H9 (cell line): ENCODE data around the gene MRPL40. TPM values are rescaled to one million over a fixed set of nuclear protein-coding genes. Genes with fewer than 3 reads are reported as not detected.

Experiments
- DNase-seq: peaks from one replicate; pipeline ENCODE4 v3.0.0-alpha.2; 2017
- H2AFZ ChIP-seq: one replicate; pipeline ENCODE4 v1.6.1; 2013; ENCODE audit warnings: mild to moderate bottlenecking, low read length, control low read depth, moderate library complexity
- H2AK5ac ChIP-seq: 2 replicates; pipeline ENCODE4 v1.6.1; 2013; ENCODE audit warnings: low read length, control low read depth, mixed read lengths; ENCODE audit not compliant: insufficient read length
- H2BK120ac ChIP-seq: one replicate; pipeline ENCODE4 v1.6.1; 2013; ENCODE audit warnings: low read depth, mild to moderate bottlenecking, low read length, control low read depth, inconsistent platforms; ENCODE audit not compliant: poor library complexity, severe bottlenecking
- H2BK12ac ChIP-seq: 2 replicates; pipeline ENCODE4 v1.6.1; 2013; ENCODE audit warnings: low read length, control low read depth, mixed read lengths, low read depth; ENCODE audit not compliant: insufficient read length
- H2BK15ac ChIP-seq: 2 replicates; pipeline ENCODE4 v1.6.1; 2013; ENCODE audit warnings: low read depth, low read length, control low read depth
- H2BK20ac ChIP-seq: one replicate; pipeline ENCODE4 v1.6.1; 2013; ENCODE audit warnings: low read depth, mild to moderate bottlenecking, low read length, control low read depth, inconsistent platforms; ENCODE audit not compliant: poor library complexity, severe bottlenecking
- H2BK5ac ChIP-seq: 2 replicates; pipeline ENCODE4 v1.6.1; 2013; ENCODE audit warnings: low read length, control low read depth, mixed read lengths; ENCODE audit not compliant: insufficient read length
- H3K14ac ChIP-seq: 2 replicates; pipeline ENCODE4 v1.6.1; 2013; ENCODE audit warnings: low read length, control low read depth; ENCODE audit not compliant: insufficient read depth
- H3K18ac ChIP-seq: 2 replicates; pipeline ENCODE4 v1.6.1; 2013; ENCODE audit warnings: low read depth, mild to moderate bottlenecking, mixed read lengths, low read length, control low read depth; ENCODE audit not compliant: insufficient read length
- H3K23ac ChIP-seq: 2 replicates; pipeline ENCODE4 v1.6.1; 2013; ENCODE audit warnings: low read length, control low read depth, mixed read lengths, low read depth; ENCODE audit not compliant: insufficient read length
- H3K23me2 ChIP-seq: 2 replicates; pipeline ENCODE4 v1.6.1; 2013; ENCODE audit warnings: low read depth, mild to moderate bottlenecking, mixed read lengths, low read length, control low read depth; ENCODE audit not compliant: insufficient read length, poor library complexity, severe bottlenecking
- H3K27ac ChIP-seq: 2 replicates; pipeline ENCODE4 v1.5.1; 2013; ENCODE audit warnings: low read length, control low read depth, mixed read lengths, low read depth; ENCODE audit not compliant: insufficient read length
- H3K27me3 ChIP-seq: 2 replicates; pipeline ENCODE4 v1.6.1; 2013; ENCODE audit warnings: low read length, control low read depth, inconsistent platforms; ENCODE audit not compliant: insufficient read depth
- H3K4ac ChIP-seq: 2 replicates; pipeline ENCODE4 v1.6.1; 2013; ENCODE audit warnings: low read depth, mild to moderate bottlenecking, control low read depth, inconsistent platforms, low read length, moderate library complexity
- H3K4me1 ChIP-seq: 2 replicates; pipeline ENCODE4 v1.6.1; 2013; ENCODE audit warnings: low read length, control low read depth, inconsistent platforms; ENCODE audit not compliant: insufficient read depth
- H3K4me2 ChIP-seq: 2 replicates; pipeline ENCODE4 v1.6.1; 2013; ENCODE audit warnings: low read length, control low read depth, mixed read lengths; ENCODE audit not compliant: insufficient read length, insufficient read depth
- H3K56ac ChIP-seq: 2 replicates; pipeline ENCODE4 v1.6.1; 2013; ENCODE audit warnings: low read depth, mild to moderate bottlenecking, mixed read lengths, low read length, control low read depth; ENCODE audit not compliant: insufficient read length
- H3K79me1 ChIP-seq: 2 replicates; pipeline ENCODE4 v1.6.1; 2013; ENCODE audit warnings: low read depth, mild to moderate bottlenecking, moderate library complexity, low read length, control low read depth, inconsistent platforms; ENCODE audit not compliant: insufficient read depth, poor library complexity, severe bottlenecking
- H3K79me2 ChIP-seq: 2 replicates; pipeline ENCODE4 v1.6.1; 2013; ENCODE audit warnings: low read length, control low read depth, inconsistent platforms; ENCODE audit not compliant: insufficient read depth
- H3K9ac ChIP-seq: 2 replicates; pipeline ENCODE4 v1.6.1; 2013; ENCODE audit warnings: low read length, control low read depth, mixed read lengths; ENCODE audit not compliant: insufficient read length; ENCODE audit errors: extremely low read depth
- H3K9me3 ChIP-seq: one replicate; pipeline ENCODE4 v1.6.1; 2013; ENCODE audit warnings: low read depth, low read length, inconsistent platforms; ENCODE audit not compliant: control insufficient read depth
- H3T11ph ChIP-seq: one replicate; pipeline ENCODE4 v1.6.1; 2013; ENCODE audit warnings: mild to moderate bottlenecking, low read length, control low read depth, inconsistent platforms
- H4K20me1 ChIP-seq: one replicate; pipeline ENCODE4 v1.6.1; 2013; ENCODE audit not compliant: control insufficient read depth, insufficient read length, insufficient read depth
- H4K5ac ChIP-seq: 2 replicates; pipeline ENCODE4 v1.6.1; 2013; ENCODE audit warnings: low read depth, mild to moderate bottlenecking, mixed read lengths, low read length, control low read depth; ENCODE audit not compliant: insufficient read length
- H4K8ac ChIP-seq: replicated peaks from 2 replicates; pipeline ENCODE4 v1.6.1; 2013; ENCODE audit warnings: low read length, control low read depth, mixed read lengths, low read depth; ENCODE audit not compliant: insufficient read length
- H4K91ac ChIP-seq: 2 replicates; pipeline ENCODE4 v1.6.1; 2013; ENCODE audit warnings: low read depth, mild to moderate bottlenecking, moderate library complexity, mixed read lengths, low read length, control low read depth; ENCODE audit not compliant: insufficient read length
- H3K27ac Mint-ChIP-seq, 3 experiments: 2 replicates in 2 of 3; 3 replicates in 1 of 3; pipeline ENCODE4 v1.8.0; 2020 to 2021; ENCODE audit warnings: mixed read lengths in 3 of 3, mild to moderate bottlenecking in 1 of 3, moderate library complexity in 1 of 3
- H3K27me3 Mint-ChIP-seq: 2 replicates; pipeline ENCODE4 v1.8.0; 2021; ENCODE audit warnings: low read depth, mild to moderate bottlenecking, moderate library complexity, mixed read lengths
- H3K36me3 Mint-ChIP-seq, 3 experiments: 2 replicates in 2 of 3; 3 replicates in 1 of 3; pipeline ENCODE4 v1.8.0; 2020 to 2021; ENCODE audit warnings: low read depth in 3 of 3, mixed read lengths in 3 of 3; ENCODE audit not compliant: insufficient read depth in 1 of 3
- H3K4me1 Mint-ChIP-seq, 2 experiments: 2 replicates each; pipeline ENCODE4 v1.8.0; 2020; ENCODE audit warnings: mixed read lengths in 2 of 2
- H3K4me3 Mint-ChIP-seq, 2 experiments: 2 replicates in 1 of 2; 3 replicates in 1 of 2; pipeline ENCODE4 v1.8.0; 2020 to 2021; ENCODE audit warnings: mild to moderate bottlenecking in 2 of 2, mixed read lengths in 2 of 2, moderate library complexity in 1 of 2
- H3K9me3 Mint-ChIP-seq, 2 experiments: 2 replicates in 1 of 2; 3 replicates in 1 of 2; pipeline ENCODE4 v1.8.0; 2020; ENCODE audit warnings: mild to moderate bottlenecking in 2 of 2, mixed read lengths in 2 of 2, moderate library complexity in 1 of 2
- WGBS: extraction: QIAGEN DNeasy Blood & Tissue Kit; methylation state at CpG from one replicate; pipeline ENCODE4 v1.1.7; 2013; ENCODE audit warnings: missing lambda C conversion rate, low lambda C conversion rate, mixed read lengths; ENCODE audit not compliant: insufficient read length; ENCODE audit errors: extremely low coverage; 5-methylcytosine and 5-hydroxymethylcytosine counted together
- total RNA-seq: library from RNA; stranded (reverse); gene quantifications from 2 replicates; pipeline ENCODE4 v1.2.1, GENCODE V29; 2021
- TF ChIP-seq, protein P1 (sequence below): fragments of 200-600 bp; sonication (generic); conservative IDR thresholded peaks from 3 replicates; pipeline ENCODE4 v1.8.0; 2021; ENCODE audit warnings: antibody characterized with exemption, mild to moderate bottlenecking

The MRPL40 gene
- total RNA-seq, 1 experiment from 2014 or later = 15.2 TPM

DNA sequence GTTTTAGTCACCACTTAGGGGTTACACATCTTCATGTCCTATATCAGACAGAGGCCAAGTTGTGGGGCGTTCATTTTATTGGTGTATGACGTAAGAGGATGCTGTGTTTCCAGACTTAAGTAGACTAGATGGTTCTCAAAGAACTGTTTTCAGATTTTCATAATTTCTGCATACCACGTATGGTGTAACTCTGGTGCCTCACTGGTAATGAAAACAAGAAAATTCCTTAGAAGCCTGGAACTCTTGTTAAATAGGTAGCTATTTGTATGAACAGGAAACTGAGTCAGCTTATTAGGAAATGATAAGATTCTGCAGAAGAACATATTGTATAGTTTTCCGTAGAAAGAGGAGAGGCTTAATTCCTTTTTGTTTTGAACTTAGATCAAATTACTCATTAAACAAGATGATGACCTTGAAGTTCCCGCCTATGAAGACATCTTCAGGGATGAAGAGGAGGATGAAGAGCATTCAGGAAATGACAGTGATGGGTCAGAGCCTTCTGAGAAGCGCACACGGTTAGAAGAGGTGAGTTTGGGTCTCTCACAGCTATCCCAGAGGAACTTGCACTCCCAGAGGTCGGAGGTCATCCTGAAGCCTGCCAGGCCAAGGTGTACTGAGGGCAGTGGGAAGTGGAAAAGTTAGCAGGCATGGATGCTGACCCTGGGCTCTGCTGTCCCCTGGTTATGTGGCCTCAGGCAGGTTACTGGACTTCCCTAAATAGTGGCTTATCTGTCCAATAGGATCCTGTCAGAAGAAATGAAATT lies 51.3 kb downstream of the MRPL40 start:
- no peak overlapping the region for H2BK20ac ChIP-seq
- H3K23ac ChIP-seq = no peak overlapping the region
- no peak overlapping the region for H3K18ac ChIP-seq
- Mint-ChIP-seq H3K4me1 (peaks cover 8 to 10% of the 10 kb centered on the region in 2 experiments), H3K9me3 (no peaks in the 10 kb centered on the region), H3K27ac (no peak overlapping the region), H3K4me3 (no peak overlapping the region), H3K27me3 (no peaks in the 10 kb centered on the region; the same call in 1 of the 2 replicates), H3K36me3 (peaks cover 28 to 56% (median 52%) of the 10 kb centered on the region in 3 experiments)
- peaks cover 3% of the 10 kb centered on the region; the same call in 1 of the 2 replicates for H3K4me1 ChIP-seq
- no peak overlapping the region for H4K5ac ChIP-seq
- H2BK120ac ChIP-seq = no peak overlapping the region
- H3K56ac ChIP-seq = no peak overlapping the region
- no peaks in the 10 kb centered on the region for H3K9me3 ChIP-seq
- no peak overlapping the region for H2AFZ ChIP-seq
- no peak overlapping the region for H2BK12ac ChIP-seq
- H3K14ac ChIP-seq = no peak overlapping the region
- no peak overlapping the region for H4K8ac ChIP-seq
- no peak overlapping the region for H3K4ac ChIP-seq
- no peaks in the 10 kb centered on the region for H4K20me1 ChIP-seq
- H2BK5ac ChIP-seq = no peak overlapping the region
- no peaks in the 10 kb centered on the region for H3K27me3 ChIP-seq
- H3T11ph ChIP-seq = no peak overlapping the region
- no peak overlapping the region for H3K4me2 ChIP-seq
- no peak overlapping the region for H3K9ac ChIP-seq
- no CpG with 5 or more reads among the region's 8 CpGs for WGBS
- DNase-seq = no peak
- no peak overlapping the region for H4K91ac ChIP-seq
- no peak overlapping the region for H2AK5ac ChIP-seq
- H3K79me2 ChIP-seq = peaks cover 4% of the 10 kb centered on the region; the same call in 1 of the 2 replicates
- peaks cover 7% of the 10 kb centered on the region for H3K23me2 ChIP-seq
- TF ChIP-seq, protein P1, sequence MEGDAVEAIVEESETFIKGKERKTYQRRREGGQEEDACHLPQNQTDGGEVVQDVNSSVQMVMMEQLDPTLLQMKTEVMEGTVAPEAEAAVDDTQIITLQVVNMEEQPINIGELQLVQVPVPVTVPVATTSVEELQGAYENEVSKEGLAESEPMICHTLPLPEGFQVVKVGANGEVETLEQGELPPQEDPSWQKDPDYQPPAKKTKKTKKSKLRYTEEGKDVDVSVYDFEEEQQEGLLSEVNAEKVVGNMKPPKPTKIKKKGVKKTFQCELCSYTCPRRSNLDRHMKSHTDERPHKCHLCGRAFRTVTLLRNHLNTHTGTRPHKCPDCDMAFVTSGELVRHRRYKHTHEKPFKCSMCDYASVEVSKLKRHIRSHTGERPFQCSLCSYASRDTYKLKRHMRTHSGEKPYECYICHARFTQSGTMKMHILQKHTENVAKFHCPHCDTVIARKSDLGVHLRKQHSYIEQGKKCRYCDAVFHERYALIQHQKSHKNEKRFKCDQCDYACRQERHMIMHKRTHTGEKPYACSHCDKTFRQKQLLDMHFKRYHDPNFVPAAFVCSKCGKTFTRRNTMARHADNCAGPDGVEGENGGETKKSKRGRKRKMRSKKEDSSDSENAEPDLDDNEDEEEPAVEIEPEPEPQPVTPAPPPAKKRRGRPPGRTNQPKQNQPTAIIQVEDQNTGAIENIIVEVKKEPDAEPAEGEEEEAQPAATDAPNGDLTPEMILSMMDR = no peak
- H2BK15ac ChIP-seq = no peak overlapping the region
- H3K79me1 ChIP-seq = no peaks in the 10 kb centered on the region
- H3K27ac ChIP-seq = no peak overlapping the region

Other genes starting within 250 kb of the MRPL40 start
- 11.1 and 11.7 TPM in 2 replicates for gene CLTCL1, start 140.8 kb upstream of the MRPL40 start, total RNA-seq
- gene HIRA, start 812 bp upstream of the MRPL40 start, total RNA-seq = 51.9 and 53.0 TPM in 2 replicates
- 17.4 and 19.3 TPM in 2 replicates for gene C22orf39, start 15.2 kb downstream of the MRPL40 start, total RNA-seq
- gene UFD1, start 46.6 kb downstream of the MRPL40 start, total RNA-seq = 74.4 and 76.0 TPM in 2 replicates
- gene CDC45, start 47.4 kb downstream of the MRPL40 start, total RNA-seq = 32.7 and 35.7 TPM in 2 replicates
- gene CLDN5, start 91.9 kb downstream of the MRPL40 start, total RNA-seq = 0.26 and 0.44 TPM in 2 replicates